H9 (cell line): ENCODE data around the gene QSER1. TPM values are rescaled to one million over a fixed set of nuclear protein-coding genes. Genes with fewer than 3 reads are reported as not detected.

Source experiments
- DNase-seq: peaks from one replicate; pipeline ENCODE4 v3.0.0-alpha.2; 2017
- H2AFZ ChIP-seq: one replicate; pipeline ENCODE4 v1.6.1; 2013; ENCODE audit warnings: mild to moderate bottlenecking, low read length, control low read depth, moderate library complexity
- H2AK5ac ChIP-seq: 2 replicates; pipeline ENCODE4 v1.6.1; 2013; ENCODE audit warnings: low read length, control low read depth, mixed read lengths; ENCODE audit not compliant: insufficient read length
- H2BK120ac ChIP-seq: one replicate; pipeline ENCODE4 v1.6.1; 2013; ENCODE audit warnings: low read depth, mild to moderate bottlenecking, low read length, control low read depth, inconsistent platforms; ENCODE audit not compliant: poor library complexity, severe bottlenecking
- H2BK12ac ChIP-seq: 2 replicates; pipeline ENCODE4 v1.6.1; 2013; ENCODE audit warnings: low read length, control low read depth, mixed read lengths, low read depth; ENCODE audit not compliant: insufficient read length
- H2BK15ac ChIP-seq: 2 replicates; pipeline ENCODE4 v1.6.1; 2013; ENCODE audit warnings: low read depth, low read length, control low read depth
- H2BK20ac ChIP-seq: one replicate; pipeline ENCODE4 v1.6.1; 2013; ENCODE audit warnings: low read depth, mild to moderate bottlenecking, low read length, control low read depth, inconsistent platforms; ENCODE audit not compliant: poor library complexity, severe bottlenecking
- H2BK5ac ChIP-seq: 2 replicates; pipeline ENCODE4 v1.6.1; 2013; ENCODE audit warnings: low read length, control low read depth, mixed read lengths; ENCODE audit not compliant: insufficient read length
- H3K14ac ChIP-seq: 2 replicates; pipeline ENCODE4 v1.6.1; 2013; ENCODE audit warnings: low read length, control low read depth; ENCODE audit not compliant: insufficient read depth
- H3K18ac ChIP-seq: 2 replicates; pipeline ENCODE4 v1.6.1; 2013; ENCODE audit warnings: low read depth, mild to moderate bottlenecking, mixed read lengths, low read length, control low read depth; ENCODE audit not compliant: insufficient read length
- H3K23ac ChIP-seq: 2 replicates; pipeline ENCODE4 v1.6.1; 2013; ENCODE audit warnings: low read length, control low read depth, mixed read lengths, low read depth; ENCODE audit not compliant: insufficient read length
- H3K23me2 ChIP-seq: 2 replicates; pipeline ENCODE4 v1.6.1; 2013; ENCODE audit warnings: low read depth, mild to moderate bottlenecking, mixed read lengths, low read length, control low read depth; ENCODE audit not compliant: insufficient read length, poor library complexity, severe bottlenecking
- H3K27ac ChIP-seq: 2 replicates; pipeline ENCODE4 v1.5.1; 2013; ENCODE audit warnings: low read length, control low read depth, mixed read lengths, low read depth; ENCODE audit not compliant: insufficient read length
- H3K27me3 ChIP-seq: 2 replicates; pipeline ENCODE4 v1.6.1; 2013; ENCODE audit warnings: low read length, control low read depth, inconsistent platforms; ENCODE audit not compliant: insufficient read depth
- H3K4ac ChIP-seq: 2 replicates; pipeline ENCODE4 v1.6.1; 2013; ENCODE audit warnings: low read depth, mild to moderate bottlenecking, control low read depth, inconsistent platforms, low read length, moderate library complexity
- H3K4me1 ChIP-seq: 2 replicates; pipeline ENCODE4 v1.6.1; 2013; ENCODE audit warnings: low read length, control low read depth, inconsistent platforms; ENCODE audit not compliant: insufficient read depth
- H3K4me2 ChIP-seq: 2 replicates; pipeline ENCODE4 v1.6.1; 2013; ENCODE audit warnings: low read length, control low read depth, mixed read lengths; ENCODE audit not compliant: insufficient read length, insufficient read depth
- H3K56ac ChIP-seq: 2 replicates; pipeline ENCODE4 v1.6.1; 2013; ENCODE audit warnings: low read depth, mild to moderate bottlenecking, mixed read lengths, low read length, control low read depth; ENCODE audit not compliant: insufficient read length
- H3K79me1 ChIP-seq: 2 replicates; pipeline ENCODE4 v1.6.1; 2013; ENCODE audit warnings: low read depth, mild to moderate bottlenecking, moderate library complexity, low read length, control low read depth, inconsistent platforms; ENCODE audit not compliant: insufficient read depth, poor library complexity, severe bottlenecking
- H3K79me2 ChIP-seq: 2 replicates; pipeline ENCODE4 v1.6.1; 2013; ENCODE audit warnings: low read length, control low read depth, inconsistent platforms; ENCODE audit not compliant: insufficient read depth
- H3K9ac ChIP-seq: 2 replicates; pipeline ENCODE4 v1.6.1; 2013; ENCODE audit warnings: low read length, control low read depth, mixed read lengths; ENCODE audit not compliant: insufficient read length; ENCODE audit errors: extremely low read depth
- H3K9me3 ChIP-seq: one replicate; pipeline ENCODE4 v1.6.1; 2013; ENCODE audit warnings: low read depth, low read length, inconsistent platforms; ENCODE audit not compliant: control insufficient read depth
- H3T11ph ChIP-seq: one replicate; pipeline ENCODE4 v1.6.1; 2013; ENCODE audit warnings: mild to moderate bottlenecking, low read length, control low read depth, inconsistent platforms
- H4K20me1 ChIP-seq: one replicate; pipeline ENCODE4 v1.6.1; 2013; ENCODE audit not compliant: control insufficient read depth, insufficient read length, insufficient read depth
- H4K5ac ChIP-seq: 2 replicates; pipeline ENCODE4 v1.6.1; 2013; ENCODE audit warnings: low read depth, mild to moderate bottlenecking, mixed read lengths, low read length, control low read depth; ENCODE audit not compliant: insufficient read length
- H4K8ac ChIP-seq: replicated peaks from 2 replicates; pipeline ENCODE4 v1.6.1; 2013; ENCODE audit warnings: low read length, control low read depth, mixed read lengths, low read depth; ENCODE audit not compliant: insufficient read length
- H4K91ac ChIP-seq: 2 replicates; pipeline ENCODE4 v1.6.1; 2013; ENCODE audit warnings: low read depth, mild to moderate bottlenecking, moderate library complexity, mixed read lengths, low read length, control low read depth; ENCODE audit not compliant: insufficient read length
- H3K27ac Mint-ChIP-seq, 3 experiments: 2 replicates in 2 of 3; 3 replicates in 1 of 3; pipeline ENCODE4 v1.8.0; 2020 to 2021; ENCODE audit warnings: mixed read lengths in 3 of 3, mild to moderate bottlenecking in 1 of 3, moderate library complexity in 1 of 3
- H3K27me3 Mint-ChIP-seq: 2 replicates; pipeline ENCODE4 v1.8.0; 2021; ENCODE audit warnings: low read depth, mild to moderate bottlenecking, moderate library complexity, mixed read lengths
- H3K36me3 Mint-ChIP-seq, 3 experiments: 2 replicates in 2 of 3; 3 replicates in 1 of 3; pipeline ENCODE4 v1.8.0; 2020 to 2021; ENCODE audit warnings: low read depth in 3 of 3, mixed read lengths in 3 of 3; ENCODE audit not compliant: insufficient read depth in 1 of 3
- H3K4me1 Mint-ChIP-seq, 2 experiments: 2 replicates each; pipeline ENCODE4 v1.8.0; 2020; ENCODE audit warnings: mixed read lengths in 2 of 2
- H3K4me3 Mint-ChIP-seq, 2 experiments: 2 replicates in 1 of 2; 3 replicates in 1 of 2; pipeline ENCODE4 v1.8.0; 2020 to 2021; ENCODE audit warnings: mild to moderate bottlenecking in 2 of 2, mixed read lengths in 2 of 2, moderate library complexity in 1 of 2
- H3K9me3 Mint-ChIP-seq, 2 experiments: 2 replicates in 1 of 2; 3 replicates in 1 of 2; pipeline ENCODE4 v1.8.0; 2020; ENCODE audit warnings: mild to moderate bottlenecking in 2 of 2, mixed read lengths in 2 of 2, moderate library complexity in 1 of 2
- CTCF ChIP-seq: fragments of 200-600 bp; sonication (generic); conservative IDR thresholded peaks from 3 replicates; pipeline ENCODE4 v1.8.0; 2021; ENCODE audit warnings: antibody characterized with exemption, mild to moderate bottlenecking
- WGBS: extraction: QIAGEN DNeasy Blood & Tissue Kit; methylation state at CpG from one replicate; pipeline ENCODE4 v1.1.7; 2013; ENCODE audit warnings: missing lambda C conversion rate, low lambda C conversion rate, mixed read lengths; ENCODE audit not compliant: insufficient read length; ENCODE audit errors: extremely low coverage; 5-methylcytosine and 5-hydroxymethylcytosine counted together
- total RNA-seq: library from RNA; stranded (reverse); gene quantifications from 2 replicates; pipeline ENCODE4 v1.2.1, GENCODE V29; 2021

QSER1 gene
- total RNA-seq, 1 experiment from 2014 or later, result 139 TPM

DNA sequence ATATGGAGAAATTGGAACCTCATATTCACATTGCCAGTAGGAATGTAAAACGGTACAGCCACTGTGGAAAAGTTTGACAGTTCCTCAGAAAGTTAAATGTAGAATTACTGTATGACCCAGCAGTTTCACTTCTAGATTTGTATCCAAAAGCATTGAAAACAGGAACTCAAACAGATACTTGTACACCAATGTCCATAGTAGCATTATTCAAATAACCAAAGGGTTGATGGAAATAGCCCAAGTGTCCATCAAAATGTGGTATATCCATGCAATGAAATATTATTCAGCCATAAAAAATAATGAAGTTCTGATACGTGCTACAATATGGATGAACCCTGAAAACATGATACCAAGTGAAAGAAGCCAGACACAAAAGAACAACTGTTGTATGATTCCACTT lies 45.1 kb upstream of the QSER1 start:
- H3K36me3 Mint-ChIP-seq, result peaks cover 0 to 1% (median 0%) of the 10 kb centered on the region in 3 experiments; a peak in 1 of 7 replicates
- no CpG with 5 or more reads among the region's 2 CpGs for WGBS

More for the DNA sequence above, 45.1 kb upstream of the QSER1 start:
- Mint-ChIP-seq H3K27ac (no peak overlapping the region), H3K27me3 (no peaks in the 10 kb centered on the region), H3K4me1 (peaks cover 7 to 8% of the 10 kb centered on the region in 2 experiments), H3K9me3 (no peaks in the 10 kb centered on the region), H3K4me3 (no peak overlapping the region)
- no peak overlapping the region for H3K23ac ChIP-seq
- H3K79me1 ChIP-seq, result no peaks in the 10 kb centered on the region
- TF ChIP-seq CTCF, result no peak
- H2BK5ac ChIP-seq, result no peak overlapping the region
- H3K27me3 ChIP-seq, result no peaks in the 10 kb centered on the region
- no peaks in the 10 kb centered on the region for H3K9me3 ChIP-seq
- H4K8ac ChIP-seq, result no peak overlapping the region
- H4K5ac ChIP-seq, result no peak overlapping the region
- no peak overlapping the region for H2BK20ac ChIP-seq
- H3K14ac ChIP-seq, result no peak overlapping the region
- no peak for DNase-seq
- H2BK120ac ChIP-seq, result no peak overlapping the region
- H4K20me1 ChIP-seq, result no peaks in the 10 kb centered on the region
- H2BK15ac ChIP-seq, result no peak overlapping the region
- no peak overlapping the region for H2AK5ac ChIP-seq
- H3T11ph ChIP-seq, result no peak overlapping the region
- no peaks in the 10 kb centered on the region for H3K79me2 ChIP-seq
- no peak overlapping the region for H3K56ac ChIP-seq
- no peak overlapping the region for H3K4me2 ChIP-seq
- no peak overlapping the region for H3K4ac ChIP-seq
- no peaks in the 10 kb centered on the region for H3K23me2 ChIP-seq
- no peak overlapping the region for H3K9ac ChIP-seq
- no peak overlapping the region for H2AFZ ChIP-seq
- H3K18ac ChIP-seq, result no peak overlapping the region
- H4K91ac ChIP-seq, result no peak overlapping the region
- H2BK12ac ChIP-seq, result no peak overlapping the region
- H3K27ac ChIP-seq, result no peak overlapping the region
- no peaks in the 10 kb centered on the region for H3K4me1 ChIP-seq
